IMR-90 (cell line): ENCODE data around the gene AREL1.

ENCODE experiments used
- BHLHE40 ChIP-seq: fragments of 150-350 bp; IDR thresholded peaks from 2 replicates; pipeline ENCODE4 v1.6.1; 2016; ENCODE audit warnings: mild to moderate bottlenecking, low read depth, low read length
- CEBPB ChIP-seq: IDR thresholded peaks from 2 replicates; pipeline ENCODE4 v1.6.1; 2012; ENCODE audit warnings: low read depth, low read length, improper control_type of control experiment
- MXI1 ChIP-seq: IDR thresholded peaks from 2 replicates; pipeline ENCODE4 v1.6.1; 2012; ENCODE audit warnings: low read depth, mild to moderate bottlenecking, low read length, moderate library complexity, borderline replicate concordance
- POLR2A ChIP-seq: IDR thresholded peaks from 2 replicates; pipeline ENCODE4 v1.6.1; 2012; ENCODE audit warnings: mild to moderate bottlenecking, low read depth, low read length
- RAD21 ChIP-seq: IDR thresholded peaks from 2 replicates; pipeline ENCODE4 v1.6.1; 2012; ENCODE audit warnings: low read length, improper control_type of control experiment
- RCOR1 ChIP-seq: IDR thresholded peaks from 2 replicates; pipeline ENCODE4 v1.6.1; 2012; ENCODE audit warnings: mild to moderate bottlenecking, low read length, improper control_type of control experiment; ENCODE audit not compliant: insufficient replicate concordance
- SMC3 ChIP-seq: fragments of 150-350 bp; IDR thresholded peaks from 2 replicates; pipeline ENCODE4 v1.6.1; 2016; ENCODE audit warnings: low read depth, mild to moderate bottlenecking, antibody characterized with exemption, low read length, moderate library complexity
- TF ChIP-seq, protein P1 (sequence below): conservative IDR thresholded peaks from 2 replicates; pipeline ENCODE4 v1.5.1; 2012; ENCODE audit warnings: mild to moderate bottlenecking, low read depth, low read length, improper control_type of control experiment
- TF ChIP-seq, protein P2 (sequence below): fragments of 150-350 bp; IDR thresholded peaks from 2 replicates; pipeline ENCODE4 v1.6.1; 2016; ENCODE audit warnings: low read depth, mild to moderate bottlenecking, low read length, moderate library complexity, borderline replicate concordance

DNA sequence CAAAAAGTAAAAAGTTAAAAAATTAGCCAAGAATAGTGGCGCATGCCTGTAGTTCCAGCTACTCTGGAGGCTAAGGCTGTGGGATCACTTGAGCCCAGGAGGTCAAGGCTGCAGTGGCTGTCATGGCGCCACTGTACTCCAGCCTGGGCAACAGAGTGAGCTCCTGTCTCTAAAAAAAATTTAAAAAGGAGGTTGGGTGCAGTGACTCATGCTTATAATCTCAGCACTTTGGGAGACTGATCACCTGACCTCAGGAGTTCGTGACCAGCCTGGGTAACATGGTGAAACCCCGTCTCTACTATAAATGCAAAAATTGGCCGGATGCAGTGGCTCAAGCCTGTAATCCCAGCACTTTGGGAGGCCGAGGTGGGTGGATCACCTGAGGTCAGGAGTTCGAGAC, 42.0 kb upstream of the AREL1 start:
- TF ChIP-seq CEBPB (no peak), POLR2A (no peak), MXI1 (no peak), RAD21 (no peak), BHLHE40 (no peak), RCOR1 (no peak), SMC3 (no peak)
- TF ChIP-seq, protein P1, sequence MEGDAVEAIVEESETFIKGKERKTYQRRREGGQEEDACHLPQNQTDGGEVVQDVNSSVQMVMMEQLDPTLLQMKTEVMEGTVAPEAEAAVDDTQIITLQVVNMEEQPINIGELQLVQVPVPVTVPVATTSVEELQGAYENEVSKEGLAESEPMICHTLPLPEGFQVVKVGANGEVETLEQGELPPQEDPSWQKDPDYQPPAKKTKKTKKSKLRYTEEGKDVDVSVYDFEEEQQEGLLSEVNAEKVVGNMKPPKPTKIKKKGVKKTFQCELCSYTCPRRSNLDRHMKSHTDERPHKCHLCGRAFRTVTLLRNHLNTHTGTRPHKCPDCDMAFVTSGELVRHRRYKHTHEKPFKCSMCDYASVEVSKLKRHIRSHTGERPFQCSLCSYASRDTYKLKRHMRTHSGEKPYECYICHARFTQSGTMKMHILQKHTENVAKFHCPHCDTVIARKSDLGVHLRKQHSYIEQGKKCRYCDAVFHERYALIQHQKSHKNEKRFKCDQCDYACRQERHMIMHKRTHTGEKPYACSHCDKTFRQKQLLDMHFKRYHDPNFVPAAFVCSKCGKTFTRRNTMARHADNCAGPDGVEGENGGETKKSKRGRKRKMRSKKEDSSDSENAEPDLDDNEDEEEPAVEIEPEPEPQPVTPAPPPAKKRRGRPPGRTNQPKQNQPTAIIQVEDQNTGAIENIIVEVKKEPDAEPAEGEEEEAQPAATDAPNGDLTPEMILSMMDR: no peak
- TF ChIP-seq, protein P2, sequence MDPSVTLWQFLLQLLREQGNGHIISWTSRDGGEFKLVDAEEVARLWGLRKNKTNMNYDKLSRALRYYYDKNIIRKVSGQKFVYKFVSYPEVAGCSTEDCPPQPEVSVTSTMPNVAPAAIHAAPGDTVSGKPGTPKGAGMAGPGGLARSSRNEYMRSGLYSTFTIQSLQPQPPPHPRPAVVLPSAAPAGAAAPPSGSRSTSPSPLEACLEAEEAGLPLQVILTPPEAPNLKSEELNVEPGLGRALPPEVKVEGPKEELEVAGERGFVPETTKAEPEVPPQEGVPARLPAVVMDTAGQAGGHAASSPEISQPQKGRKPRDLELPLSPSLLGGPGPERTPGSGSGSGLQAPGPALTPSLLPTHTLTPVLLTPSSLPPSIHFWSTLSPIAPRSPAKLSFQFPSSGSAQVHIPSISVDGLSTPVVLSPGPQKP: no peak
